Panc1 (cell line): ENCODE measurements around the gene LGR4. TPM values are rescaled to one million over a fixed set of nuclear protein-coding genes. Genes with fewer than 3 reads are reported as not detected.

ENCODE experiments used
- ATAC-seq: fragments of 200-7000 bp; cut with Tn5 transposase; 2 replicates; pipeline ENCODE4 v1.9.1; 2020; ENCODE audit warnings: mild to moderate bottlenecking, moderate library complexity
- BruUV-seq: library from RNA; stranded (reverse); fragments of 400-500 nt; replicated peaks from 2 replicates; lab custom pipeline; 2021; lab: Mats Ljungman, UMichigan
- CTCF ChIA-PET: fragments of 300-600 bp; sonication (Branson Sonifier 250); formaldehyde crosslinking; loops from one replicate; lab custom pipeline; 2022; ENCODE audit warnings: antibody characterized with exemption; lab: Charles Lee
- POLR2A ChIA-PET: fragments of 300-600 bp; sonication (Branson Sonifier 250); formaldehyde crosslinking; loops from one replicate; lab custom pipeline; 2022; ENCODE audit warnings: antibody characterized with exemption; lab: Charles Lee
- DNase-seq: peaks from one replicate; pipeline ENCODE4 v3.0.0-alpha.2; 2010; ENCODE audit warnings: low read depth, low spot score
- H3K27ac ChIP-seq: 2 replicates; pipeline ENCODE4 v1.5.1; 2011; ENCODE audit warnings: mild to moderate bottlenecking, low read length, inconsistent platforms
- H3K27me3 ChIP-seq: fragments of 200-500 bp; sonication (Bioruptor generic); 2 replicates; pipeline ENCODE4 v1.6.0; 2014; ENCODE audit warnings: low read length, inconsistent platforms; ENCODE audit not compliant: control insufficient read depth, insufficient read depth
- H3K36me3 ChIP-seq: fragments of 200-500 bp; sonication (Bioruptor generic); 2 replicates; pipeline ENCODE4 v1.5.1; 2014; ENCODE audit warnings: inconsistent platforms, mild to moderate bottlenecking, low read length, moderate library complexity; ENCODE audit not compliant: control insufficient read depth, insufficient read depth
- H3K4me1 ChIP-seq: 2 replicates; pipeline ENCODE4 v1.5.1; 2011; ENCODE audit warnings: inconsistent platforms, mild to moderate bottlenecking, low read length, moderate library complexity; ENCODE audit not compliant: control insufficient read depth, insufficient read depth
- H3K4me3 ChIP-seq, 2 experiments: 2 replicates each; pipeline ENCODE4 v1.5.1; 2011 to 2012; ENCODE audit warnings: low read depth in 2 of 2, low read length in 2 of 2, mild to moderate bottlenecking in 2 of 2, inconsistent platforms in 1 of 2, moderate library complexity in 1 of 2
- H3K9me3 ChIP-seq: fragments of 200-500 bp; sonication (Bioruptor generic); 2 replicates; pipeline ENCODE4 v1.5.1; 2014; ENCODE audit warnings: low read depth, mild to moderate bottlenecking, inconsistent platforms, low read length, moderate library complexity; ENCODE audit not compliant: control insufficient read depth, insufficient read depth
- POLR2AphosphoS5 ChIP-seq: IDR thresholded peaks from 2 replicates; pipeline ENCODE4 v1.6.1; 2012; ENCODE audit warnings: mild to moderate bottlenecking, low read depth, low read length, moderate library complexity
- SIN3A ChIP-seq: IDR thresholded peaks from 2 replicates; pipeline ENCODE4 v1.6.1; 2012; ENCODE audit warnings: low read depth, mild to moderate bottlenecking, low read length, moderate library complexity, borderline replicate concordance; ENCODE audit not compliant: insufficient read depth
- TCF7L2 ChIP-seq: IDR thresholded peaks from 2 replicates; pipeline ENCODE4 v1.6.1; 2011; ENCODE audit warnings: mild to moderate bottlenecking, low read depth, low read length, inconsistent platforms
- in situ Hi-C: cut with HindIII; loops from 2 replicates; pipeline ENCODE4 v1.10.0; 2016; ENCODE audit warnings: low sequenced_read_pairs, low pct_unique_long_range_greater_than_20kb
- intact Hi-C: fragments of 100-400 bp; cut with micrococcal nuclease; formaldehyde crosslinking; loops from one replicate; pipeline ENCODE4 v1.10.0; 2022; ENCODE audit not compliant: unreplicated experiment
- total RNA-seq: library from RNA; stranded (reverse); gene quantifications from one replicate; pipeline ENCODE4 v1.2.1, GENCODE V29; 2021; ENCODE audit not compliant: unreplicated experiment
- TF ChIP-seq, protein P1 (sequence below): fragments of 450-650 bp; IDR thresholded peaks from 2 replicates; pipeline ENCODE4 v1.5.1; 2017; ENCODE audit warnings: mild to moderate bottlenecking
- TF ChIP-seq, protein P2 (sequence below), 2 experiments: IDR thresholded peaks; 2 replicates each; pipeline ENCODE4 v1.6.1; 2011 to 2012; ENCODE audit warnings: low read depth in 2 of 2, control low read depth in 1 of 2, low read length in 1 of 2, mild to moderate bottlenecking in 1 of 2, moderate library complexity in 1 of 2; ENCODE audit not compliant: insufficient read depth in 1 of 2

LGR4 gene
- total RNA-seq, 1 experiment from 2014 or later = 61.8 TPM

DNA sequence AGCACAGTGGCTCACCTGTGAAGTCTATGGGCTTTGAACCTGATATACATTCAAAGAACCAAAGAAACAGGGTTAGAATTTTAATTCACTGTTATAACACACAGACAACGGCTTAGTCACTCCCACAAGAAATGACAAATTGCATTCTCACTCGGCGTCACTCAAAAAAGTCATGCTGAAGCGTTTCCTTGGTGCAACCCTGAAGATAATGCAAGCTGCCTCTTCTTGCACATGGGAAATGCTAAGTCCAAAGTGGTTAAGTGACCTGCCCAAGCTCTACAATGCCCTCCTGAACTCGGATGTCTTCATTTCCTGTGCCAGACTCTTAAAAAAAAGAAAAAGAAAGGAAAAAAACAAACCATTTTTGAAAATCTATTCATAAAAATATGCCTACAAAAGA is 10.0 kb downstream of the LGR4 start:
- H3K9me3 ChIP-seq = no peaks in the 10 kb centered on the region
- H3K27ac ChIP-seq = peak overlapping the region; percentile 60
- CTCF ChIA-PET = no interaction called here
- POLR2A ChIA-PET = interaction anchor here (0.6 kb wide), 1 partner anchor 20 kb away, joined by 3 read pairs; no protein-coding TSS in a partner anchor
- H3K36me3 ChIP-seq = no peaks in the 10 kb centered on the region
- no TSS peak for BruUV-seq
- no peaks in the 10 kb centered on the region for H3K27me3 ChIP-seq
- no peak for ATAC-seq
- in situ Hi-C loops (no loop called here), intact Hi-C loops (no loop called here)
- peaks cover 47% of the 10 kb centered on the region for H3K4me1 ChIP-seq
- no peak for DNase-seq
- no peak overlapping the region for H3K4me3 ChIP-seq
- TF ChIP-seq TCF7L2 = no peak
- TF ChIP-seq SIN3A = no peak

DNA sequence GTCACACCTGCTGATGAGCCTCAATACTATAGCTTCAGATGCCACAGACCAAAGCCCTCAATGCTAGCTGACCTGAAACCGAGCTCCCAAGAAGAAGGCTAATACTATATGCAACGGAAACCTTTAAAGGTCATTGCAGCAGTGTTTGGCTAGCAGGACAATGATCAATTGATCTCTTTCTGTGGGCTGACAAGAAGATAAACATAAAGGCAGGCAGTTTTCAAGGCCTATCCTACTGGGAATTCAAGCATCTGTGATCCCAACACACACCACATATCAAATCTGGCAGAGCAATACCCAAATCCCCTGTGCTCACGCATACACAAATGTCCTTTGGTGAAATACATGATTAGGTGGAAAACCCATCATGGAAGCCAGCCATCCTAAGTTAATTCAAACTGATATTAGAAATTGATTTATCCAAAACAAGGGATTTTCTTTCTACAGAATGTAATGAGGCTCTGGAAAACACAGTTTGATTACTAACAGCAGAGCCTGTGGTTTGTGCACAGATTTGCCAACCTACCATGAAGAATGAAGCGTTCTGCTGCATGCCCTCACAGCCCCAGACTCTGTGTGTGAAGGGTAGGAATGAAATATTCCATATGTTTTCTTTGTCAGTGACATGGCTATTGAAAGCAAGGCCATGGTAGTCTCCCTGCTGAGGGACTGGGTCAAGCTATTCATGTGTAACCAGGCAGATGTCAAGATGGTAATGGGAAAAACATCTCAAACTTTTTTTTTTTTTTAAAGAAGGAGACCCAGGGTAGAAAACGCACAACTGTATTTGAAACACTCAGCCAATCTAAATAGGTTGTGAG is 12.2 kb downstream of the LGR4 start:
- H3K36me3 ChIP-seq = no peaks in the 10 kb centered on the region
- H3K27ac ChIP-seq = no peak overlapping the region
- CTCF ChIA-PET = interaction anchor here (0.6 kb wide), 1 partner anchor 14 kb away, joined by 13 read pairs; no protein-coding TSS in a partner anchor
- TF ChIP-seq, protein P1, sequence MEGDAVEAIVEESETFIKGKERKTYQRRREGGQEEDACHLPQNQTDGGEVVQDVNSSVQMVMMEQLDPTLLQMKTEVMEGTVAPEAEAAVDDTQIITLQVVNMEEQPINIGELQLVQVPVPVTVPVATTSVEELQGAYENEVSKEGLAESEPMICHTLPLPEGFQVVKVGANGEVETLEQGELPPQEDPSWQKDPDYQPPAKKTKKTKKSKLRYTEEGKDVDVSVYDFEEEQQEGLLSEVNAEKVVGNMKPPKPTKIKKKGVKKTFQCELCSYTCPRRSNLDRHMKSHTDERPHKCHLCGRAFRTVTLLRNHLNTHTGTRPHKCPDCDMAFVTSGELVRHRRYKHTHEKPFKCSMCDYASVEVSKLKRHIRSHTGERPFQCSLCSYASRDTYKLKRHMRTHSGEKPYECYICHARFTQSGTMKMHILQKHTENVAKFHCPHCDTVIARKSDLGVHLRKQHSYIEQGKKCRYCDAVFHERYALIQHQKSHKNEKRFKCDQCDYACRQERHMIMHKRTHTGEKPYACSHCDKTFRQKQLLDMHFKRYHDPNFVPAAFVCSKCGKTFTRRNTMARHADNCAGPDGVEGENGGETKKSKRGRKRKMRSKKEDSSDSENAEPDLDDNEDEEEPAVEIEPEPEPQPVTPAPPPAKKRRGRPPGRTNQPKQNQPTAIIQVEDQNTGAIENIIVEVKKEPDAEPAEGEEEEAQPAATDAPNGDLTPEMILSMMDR = no peak
- no peak for TF ChIP-seq SIN3A
- TF ChIP-seq, protein P2, sequence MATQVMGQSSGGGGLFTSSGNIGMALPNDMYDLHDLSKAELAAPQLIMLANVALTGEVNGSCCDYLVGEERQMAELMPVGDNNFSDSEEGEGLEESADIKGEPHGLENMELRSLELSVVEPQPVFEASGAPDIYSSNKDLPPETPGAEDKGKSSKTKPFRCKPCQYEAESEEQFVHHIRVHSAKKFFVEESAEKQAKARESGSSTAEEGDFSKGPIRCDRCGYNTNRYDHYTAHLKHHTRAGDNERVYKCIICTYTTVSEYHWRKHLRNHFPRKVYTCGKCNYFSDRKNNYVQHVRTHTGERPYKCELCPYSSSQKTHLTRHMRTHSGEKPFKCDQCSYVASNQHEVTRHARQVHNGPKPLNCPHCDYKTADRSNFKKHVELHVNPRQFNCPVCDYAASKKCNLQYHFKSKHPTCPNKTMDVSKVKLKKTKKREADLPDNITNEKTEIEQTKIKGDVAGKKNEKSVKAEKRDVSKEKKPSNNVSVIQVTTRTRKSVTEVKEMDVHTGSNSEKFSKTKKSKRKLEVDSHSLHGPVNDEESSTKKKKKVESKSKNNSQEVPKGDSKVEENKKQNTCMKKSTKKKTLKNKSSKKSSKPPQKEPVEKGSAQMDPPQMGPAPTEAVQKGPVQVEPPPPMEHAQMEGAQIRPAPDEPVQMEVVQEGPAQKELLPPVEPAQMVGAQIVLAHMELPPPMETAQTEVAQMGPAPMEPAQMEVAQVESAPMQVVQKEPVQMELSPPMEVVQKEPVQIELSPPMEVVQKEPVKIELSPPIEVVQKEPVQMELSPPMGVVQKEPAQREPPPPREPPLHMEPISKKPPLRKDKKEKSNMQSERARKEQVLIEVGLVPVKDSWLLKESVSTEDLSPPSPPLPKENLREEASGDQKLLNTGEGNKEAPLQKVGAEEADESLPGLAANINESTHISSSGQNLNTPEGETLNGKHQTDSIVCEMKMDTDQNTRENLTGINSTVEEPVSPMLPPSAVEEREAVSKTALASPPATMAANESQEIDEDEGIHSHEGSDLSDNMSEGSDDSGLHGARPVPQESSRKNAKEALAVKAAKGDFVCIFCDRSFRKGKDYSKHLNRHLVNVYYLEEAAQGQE (IDR thresholded peaks at IDR 0.05; ENCODE audit: insufficient read depth in 1 of 2, low read depth in 2 of 2, low read length in 1 of 2) = no peak
- TF ChIP-seq TCF7L2 = no peak
- TF ChIP-seq POLR2AphosphoS5 = no peak
- POLR2A ChIA-PET = no interaction called here
- in situ Hi-C loops (no loop called here), intact Hi-C loops (no loop called here)
- BruUV-seq = TSS peak; percentile 0
- H3K9me3 ChIP-seq = no peaks in the 10 kb centered on the region
- ATAC-seq (no peak), DNase-seq (no peak)
- no peak overlapping the region for H3K4me3 ChIP-seq
- no peaks in the 10 kb centered on the region for H3K27me3 ChIP-seq
- H3K4me1 ChIP-seq = peaks cover 51% of the 10 kb centered on the region

DNA sequence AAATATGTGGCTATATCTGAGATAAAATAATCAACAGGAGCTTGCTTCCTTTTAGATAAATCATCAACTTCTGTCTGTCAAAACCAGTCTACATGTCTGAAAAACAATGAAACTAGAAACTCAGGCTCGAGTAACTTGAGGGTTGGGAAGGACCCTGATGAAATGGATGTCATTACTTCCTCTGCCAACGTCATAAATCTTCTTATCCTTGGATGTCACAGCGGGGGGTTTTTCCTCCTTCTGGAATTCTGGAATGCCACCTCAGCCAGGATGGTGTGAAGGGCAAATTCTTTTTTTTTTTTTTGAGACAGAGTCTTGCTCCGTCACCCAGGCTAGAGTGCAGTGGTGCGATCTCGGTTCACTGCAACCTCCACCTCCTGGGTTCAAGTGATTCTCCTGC is 13.4 kb downstream of the LGR4 start:
- DNase-seq (no peak), ATAC-seq (no peak)
- intact Hi-C loops (no loop called here), in situ Hi-C loops (no loop called here)
- Histone ChIP-seq H3K27ac (no peak overlapping the region), H3K9me3 (no peaks in the 10 kb centered on the region), H3K4me1 (peaks cover 48% of the 10 kb centered on the region), H3K36me3 (no peaks in the 10 kb centered on the region), H3K4me3 (no peak overlapping the region), H3K27me3 (no peaks in the 10 kb centered on the region)
- BruUV-seq = no TSS peak
- TF ChIP-seq, protein P2 (IDR thresholded peaks at IDR 0.05; ENCODE audit: insufficient read depth in 1 of 2, low read depth in 2 of 2, low read length in 1 of 2) = no peak
- no peak for TF ChIP-seq POLR2AphosphoS5
- TF ChIP-seq SIN3A = no peak
- TF ChIP-seq, protein P1 = no peak
- TF ChIP-seq TCF7L2 = no peak
- ChIA-PET CTCF (no interaction called here), POLR2A (no interaction called here)
